ENCODE measurements around the gene ADCY9.

Gene ADCY9

GRCh38 chr16:4003576-4003975, 112.7 kb downstream of the ADCY9 start:
- TF ChIP-seq, protein P1, sequence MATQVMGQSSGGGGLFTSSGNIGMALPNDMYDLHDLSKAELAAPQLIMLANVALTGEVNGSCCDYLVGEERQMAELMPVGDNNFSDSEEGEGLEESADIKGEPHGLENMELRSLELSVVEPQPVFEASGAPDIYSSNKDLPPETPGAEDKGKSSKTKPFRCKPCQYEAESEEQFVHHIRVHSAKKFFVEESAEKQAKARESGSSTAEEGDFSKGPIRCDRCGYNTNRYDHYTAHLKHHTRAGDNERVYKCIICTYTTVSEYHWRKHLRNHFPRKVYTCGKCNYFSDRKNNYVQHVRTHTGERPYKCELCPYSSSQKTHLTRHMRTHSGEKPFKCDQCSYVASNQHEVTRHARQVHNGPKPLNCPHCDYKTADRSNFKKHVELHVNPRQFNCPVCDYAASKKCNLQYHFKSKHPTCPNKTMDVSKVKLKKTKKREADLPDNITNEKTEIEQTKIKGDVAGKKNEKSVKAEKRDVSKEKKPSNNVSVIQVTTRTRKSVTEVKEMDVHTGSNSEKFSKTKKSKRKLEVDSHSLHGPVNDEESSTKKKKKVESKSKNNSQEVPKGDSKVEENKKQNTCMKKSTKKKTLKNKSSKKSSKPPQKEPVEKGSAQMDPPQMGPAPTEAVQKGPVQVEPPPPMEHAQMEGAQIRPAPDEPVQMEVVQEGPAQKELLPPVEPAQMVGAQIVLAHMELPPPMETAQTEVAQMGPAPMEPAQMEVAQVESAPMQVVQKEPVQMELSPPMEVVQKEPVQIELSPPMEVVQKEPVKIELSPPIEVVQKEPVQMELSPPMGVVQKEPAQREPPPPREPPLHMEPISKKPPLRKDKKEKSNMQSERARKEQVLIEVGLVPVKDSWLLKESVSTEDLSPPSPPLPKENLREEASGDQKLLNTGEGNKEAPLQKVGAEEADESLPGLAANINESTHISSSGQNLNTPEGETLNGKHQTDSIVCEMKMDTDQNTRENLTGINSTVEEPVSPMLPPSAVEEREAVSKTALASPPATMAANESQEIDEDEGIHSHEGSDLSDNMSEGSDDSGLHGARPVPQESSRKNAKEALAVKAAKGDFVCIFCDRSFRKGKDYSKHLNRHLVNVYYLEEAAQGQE (IDR thresholded peaks at IDR 0.05; ENCODE audit: insufficient replicate concordance, low read depth) = no peak
- TF ChIP-seq GABPA (IDR thresholded peaks at IDR 0.05; ENCODE audit: low read depth) (no peak), CTCF (IDR thresholded peaks at IDR 0.05; ENCODE audit: insufficient read depth, low read length) (no peak), SPI1 (IDR thresholded peaks at IDR 0.05; ENCODE audit: borderline replicate concordance, low read depth) (no peak)
- no peak overlapping the region for H3K27ac ChIP-seq (replicated peaks)
- no peaks in the 10 kb centered on the region for H3K27me3 ChIP-seq (ENCODE audit: insufficient read depth, poor library complexity, severe bottlenecking)
- H3K4me3 ChIP-seq (replicated peaks; ENCODE audit: insufficient read depth, low read length) = no peak overlapping the region
- no peak for DNase-seq (ENCODE audit: low read depth in 1 of 2, low spot score in 1 of 2)

DNA sequence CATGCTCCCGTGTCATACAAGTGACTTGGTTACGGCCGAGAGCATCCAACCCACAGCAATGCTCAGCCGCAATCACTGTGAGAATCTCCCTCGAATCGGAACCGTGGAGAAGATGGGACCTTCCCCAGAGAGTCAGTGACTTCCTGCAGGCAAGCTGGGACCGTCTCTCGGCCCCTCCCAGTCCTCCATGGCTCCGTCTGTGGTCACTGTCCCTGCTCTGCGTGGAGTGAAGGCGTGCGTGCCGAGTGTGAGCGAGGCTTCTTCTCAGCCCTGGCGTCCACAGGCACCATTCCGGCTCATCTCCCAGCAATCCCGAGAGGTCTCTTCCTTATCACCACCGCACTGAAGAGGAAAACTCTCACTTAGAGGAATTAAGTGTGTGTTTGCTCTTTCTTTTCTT, 113.1 kb downstream of the ADCY9 start:
- Histone ChIP-seq H3K27ac (replicated peaks) (no peak overlapping the region), H3K4me3 (replicated peaks; ENCODE audit: insufficient read depth, low read length) (no peak overlapping the region), H3K27me3 (ENCODE audit: insufficient read depth, poor library complexity, severe bottlenecking) (no peaks in the 10 kb centered on the region)
- TF ChIP-seq SPI1 (IDR thresholded peaks at IDR 0.05; ENCODE audit: borderline replicate concordance, low read depth) (no peak), GABPA (IDR thresholded peaks at IDR 0.05; ENCODE audit: low read depth) (no peak), POLR2AphosphoS5 (IDR thresholded peaks at IDR 0.05; ENCODE audit: low read depth) (no peak), CTCF (IDR thresholded peaks at IDR 0.05; ENCODE audit: insufficient read depth, low read length) (no peak)
- TF ChIP-seq, protein P1 (IDR thresholded peaks at IDR 0.05; ENCODE audit: insufficient replicate concordance, low read depth) = no peak
- DNase-seq (ENCODE audit: low read depth in 1 of 2, low spot score in 1 of 2) = no peak

GRCh38 chr16:4002121-4002520, 114.1 kb downstream of the ADCY9 start:
- no peak for DNase-seq (ENCODE audit: low read depth in 1 of 2, low spot score in 1 of 2)
- H3K27me3 ChIP-seq (ENCODE audit: insufficient read depth, poor library complexity, severe bottlenecking) = no peaks in the 10 kb centered on the region
- H3K4me3 ChIP-seq (replicated peaks; ENCODE audit: insufficient read depth, low read length) = no peak overlapping the region
- no peak for TF ChIP-seq SPI1 (IDR thresholded peaks at IDR 0.05; ENCODE audit: borderline replicate concordance, low read depth)
- no peak for TF ChIP-seq CTCF (IDR thresholded peaks at IDR 0.05; ENCODE audit: insufficient read depth, low read length)
- no peak for TF ChIP-seq POLR2AphosphoS5 (IDR thresholded peaks at IDR 0.05; ENCODE audit: low read depth)
- TF ChIP-seq GABPA (IDR thresholded peaks at IDR 0.05; ENCODE audit: low read depth) = no peak
- TF ChIP-seq, protein P1 (IDR thresholded peaks at IDR 0.05; ENCODE audit: insufficient replicate concordance, low read depth) = no peak
- H3K27ac ChIP-seq (replicated peaks) = no peak overlapping the region
